PC-3 (cell line): ENCODE measurements around the gene NUP153. TPM values are rescaled to one million over a fixed set of nuclear protein-coding genes. Genes with fewer than 3 reads are reported as not detected.
"Not testable (repeated sequence)": the region's sequence is repeated elsewhere in the genome, so short reads cannot be mapped to it uniquely, and the experiment has no call there.

Experiments used
- ATAC-seq: fragments of 200-7000 bp; cut with Tn5 transposase; 2 replicates; pipeline ENCODE4 v1.9.1; 2020; ENCODE audit warnings: mild to moderate bottlenecking, moderate library complexity
- BruUV-seq: library from RNA; stranded (reverse); fragments of 400-500 nt; replicated peaks from 2 replicates; lab custom pipeline; 2021; lab: Mats Ljungman, UMichigan
- CTCF ChIA-PET: fragments of 300-600 bp; sonication (Branson Sonifier 250); formaldehyde crosslinking; loops from one replicate; lab custom pipeline; 2022; ENCODE audit warnings: antibody characterized with exemption; lab: Charles Lee
- POLR2A ChIA-PET: fragments of 300-600 bp; sonication (Branson Sonifier 250); formaldehyde crosslinking; loops from one replicate; lab custom pipeline; 2022; ENCODE audit warnings: antibody characterized with exemption; ENCODE audit not compliant: unreplicated experiment; lab: Charles Lee
- DNase-seq: peaks from one replicate; pipeline ENCODE4 v3.0.0-alpha.2; 2015
- H2AFZ ChIP-seq: fragments of 300-600 bp; sonication (generic); 2 replicates; pipeline ENCODE4 v1.6.0; 2016; ENCODE audit warnings: antibody characterized with exemption, low read length
- H3F3A ChIP-seq: fragments of 300-600 bp; sonication (generic); one replicate; pipeline ENCODE4 v1.6.0; 2017; ENCODE audit warnings: antibody characterized with exemption, low read length, control low read depth, mild to moderate bottlenecking; ENCODE audit not compliant: unreplicated experiment
- H3K27ac ChIP-seq: fragments of 300-600 bp; sonication (generic); 2 replicates; pipeline ENCODE4 v1.5.1; 2016; ENCODE audit warnings: mild to moderate bottlenecking, low read length
- H3K27me3 ChIP-seq: fragments of 300-600 bp; sonication (generic); 2 replicates; pipeline ENCODE4 v1.6.1; 2016; ENCODE audit warnings: low read length, mixed read lengths
- H3K36me3 ChIP-seq: fragments of 300-600 bp; sonication (generic); 2 replicates; pipeline ENCODE4 v1.6.1; 2016; ENCODE audit warnings: low read depth, mixed run types, low read length, mixed read lengths
- H3K4me1 ChIP-seq: fragments of 300-600 bp; sonication (generic); 2 replicates; pipeline ENCODE4 v1.5.1; 2016; ENCODE audit warnings: low read length; ENCODE audit not compliant: insufficient read depth
- H3K4me2 ChIP-seq: fragments of 300-600 bp; sonication (generic); 2 replicates; pipeline ENCODE4 v1.6.0; 2016; ENCODE audit warnings: low read length
- H3K4me3 ChIP-seq: fragments of 300-600 bp; sonication (generic); 2 replicates; pipeline ENCODE4 v1.5.1; 2016; ENCODE audit warnings: mild to moderate bottlenecking, low read length, mixed read lengths
- H3K79me2 ChIP-seq: fragments of 300-600 bp; sonication (generic); 2 replicates; pipeline ENCODE4 v1.6.1; 2017; ENCODE audit warnings: low read length, mixed read lengths
- H3K9ac ChIP-seq: fragments of 300-600 bp; sonication (generic); 2 replicates; pipeline ENCODE4 v1.6.0; 2016; ENCODE audit warnings: mild to moderate bottlenecking, low read length
- H3K9me2 ChIP-seq: fragments of 300-600 bp; sonication (generic); replicated peaks from 2 replicates; pipeline ENCODE4 v1.6.1; 2016; ENCODE audit warnings: mixed run types, low read length, mixed read lengths
- H3K9me3 ChIP-seq: fragments of 300-600 bp; sonication (generic); 2 replicates; pipeline ENCODE4 v1.6.1; 2016; ENCODE audit warnings: low read length, mixed read lengths
- H4K20me1 ChIP-seq: fragments of 300-600 bp; sonication (generic); 2 replicates; pipeline ENCODE4 v1.6.1; 2016; ENCODE audit warnings: low read length, mixed read lengths
- EZH2 ChIP-seq: fragments of 300-600 bp; sonication (generic); IDR thresholded peaks from one replicate; pipeline ENCODE4 v1.6.1; 2017; ENCODE audit warnings: antibody characterized with exemption, mild to moderate bottlenecking, low read length; ENCODE audit not compliant: unreplicated experiment
- EZH2phosphoT487 ChIP-seq: fragments of 300-600 bp; sonication (generic); IDR thresholded peaks from 2 replicates; pipeline ENCODE4 v1.6.1; 2018; ENCODE audit warnings: mild to moderate bottlenecking, antibody characterized with exemption, low read length, borderline replicate concordance
- intact Hi-C: fragments of 100-400 bp; cut with micrococcal nuclease; formaldehyde crosslinking; loops from 2 replicates; pipeline ENCODE4 v1.9.0; 2023
- total RNA-seq: library from RNA; depleted of rRNA; stranded (reverse); fragments of >200 nt; gene quantifications from 2 replicates; pipeline ENCODE4 v1.2.3, GENCODE V29; 2014
- TF ChIP-seq, protein P1 (sequence below): fragments of 300-600 bp; sonication (generic); conservative IDR thresholded peaks from 2 replicates; pipeline ENCODE4 v1.5.1; 2017; ENCODE audit warnings: antibody characterized with exemption, low read depth, mild to moderate bottlenecking, low read length

Gene NUP153
- total RNA-seq, 1 experiment from 2014 or later: 48.3 TPM

DNA sequence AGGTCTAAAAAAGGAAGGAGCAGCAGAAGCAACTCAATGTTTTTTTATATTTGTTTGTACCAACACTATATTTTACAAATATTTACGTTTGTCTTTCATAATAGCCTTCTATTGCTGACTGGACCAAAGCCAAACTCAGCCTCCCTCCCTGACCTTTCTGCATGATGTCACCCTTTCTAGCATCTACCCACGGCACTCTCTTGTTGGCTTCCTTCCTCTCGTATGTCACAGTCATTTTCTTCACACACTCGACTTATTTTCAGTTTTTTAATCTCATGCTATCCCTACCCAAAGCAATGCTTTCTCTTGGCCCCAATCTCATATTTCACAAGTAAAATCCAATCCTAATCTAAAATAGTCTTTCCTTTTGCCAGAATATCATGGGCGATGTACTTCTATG lies 122.9 kb downstream of the NUP153 start:
- Histone ChIP-seq H3K27ac (no peak overlapping the region), H3K4me1 (0 out of 2 replicates have a peak, but pooled peaks cover 4% of the 10 kb centered on the region), H3F3A (no peaks in the 10 kb centered on the region), H3K4me2 (peak overlapping the region; percentile 35; the same call in 1 of the 2 replicates), H3K79me2 (no peaks in the 10 kb centered on the region), H3K9ac (no peak overlapping the region), H3K36me3 (no peaks in the 10 kb centered on the region), H2AFZ (peak overlapping the region; percentile 58), H3K9me2 (no peaks in the 10 kb centered on the region), H3K27me3 (no peaks in the 10 kb centered on the region), H4K20me1 (no peaks in the 10 kb centered on the region), H3K4me3 (peak overlapping the region; percentile 15; the same call in 1 of the 2 replicates), H3K9me3 (no peaks in the 10 kb centered on the region)
- ChIA-PET POLR2A (no interaction called here), CTCF (interaction anchor here (0.5 to 0.9 kb wide), 8 partner anchors 16 to 591 kb away, joined by 3 to 23 read pairs (median 4); partner anchors contain the start of gene FAM8A1)
- no TSS peak for BruUV-seq
- TF ChIP-seq, protein P1, sequence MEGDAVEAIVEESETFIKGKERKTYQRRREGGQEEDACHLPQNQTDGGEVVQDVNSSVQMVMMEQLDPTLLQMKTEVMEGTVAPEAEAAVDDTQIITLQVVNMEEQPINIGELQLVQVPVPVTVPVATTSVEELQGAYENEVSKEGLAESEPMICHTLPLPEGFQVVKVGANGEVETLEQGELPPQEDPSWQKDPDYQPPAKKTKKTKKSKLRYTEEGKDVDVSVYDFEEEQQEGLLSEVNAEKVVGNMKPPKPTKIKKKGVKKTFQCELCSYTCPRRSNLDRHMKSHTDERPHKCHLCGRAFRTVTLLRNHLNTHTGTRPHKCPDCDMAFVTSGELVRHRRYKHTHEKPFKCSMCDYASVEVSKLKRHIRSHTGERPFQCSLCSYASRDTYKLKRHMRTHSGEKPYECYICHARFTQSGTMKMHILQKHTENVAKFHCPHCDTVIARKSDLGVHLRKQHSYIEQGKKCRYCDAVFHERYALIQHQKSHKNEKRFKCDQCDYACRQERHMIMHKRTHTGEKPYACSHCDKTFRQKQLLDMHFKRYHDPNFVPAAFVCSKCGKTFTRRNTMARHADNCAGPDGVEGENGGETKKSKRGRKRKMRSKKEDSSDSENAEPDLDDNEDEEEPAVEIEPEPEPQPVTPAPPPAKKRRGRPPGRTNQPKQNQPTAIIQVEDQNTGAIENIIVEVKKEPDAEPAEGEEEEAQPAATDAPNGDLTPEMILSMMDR: no peak
- TF ChIP-seq EZH2phosphoT487 (no peak), EZH2 (no peak)
- DNase-seq (no peak), ATAC-seq (no peak)
- intact Hi-C loops: loop anchor here (1.0 to 5.0 kb wide), 4 partner anchors 87 to 428 kb away; partner anchors contain the start of gene RBM24

DNA sequence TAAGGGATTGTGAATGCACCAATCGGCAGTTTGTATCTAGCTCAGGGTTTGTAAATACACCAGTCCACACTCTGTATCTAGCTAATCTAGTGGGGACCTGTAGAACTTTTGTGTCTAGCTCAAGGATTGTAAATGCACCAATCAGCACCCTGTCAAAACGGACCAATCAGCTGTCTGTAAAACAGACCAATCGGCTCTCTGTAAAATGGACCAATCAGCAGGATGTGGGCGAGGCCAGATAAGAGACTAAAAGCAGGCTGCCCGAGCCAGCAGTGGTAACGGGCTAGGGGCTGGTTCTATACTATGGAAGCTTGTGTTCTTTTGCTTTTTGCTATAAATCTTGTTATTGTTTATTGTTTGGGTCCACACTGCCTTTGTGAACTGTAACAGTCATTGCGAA lies 125.4 kb downstream of the NUP153 start:
- H3K27ac ChIP-seq, DNase-seq, POLR2A ChIA-PET, H3K9ac ChIP-seq, H3K4me3 ChIP-seq, H3K9me2 ChIP-seq, H2AFZ ChIP-seq, H3F3A ChIP-seq, H3K4me2 ChIP-seq, H3K79me2 ChIP-seq, CTCF ChIA-PET, H4K20me1 ChIP-seq, H3K36me3 ChIP-seq, H3K27me3 ChIP-seq, H3K4me1 ChIP-seq, H3K9me3 ChIP-seq, ATAC-seq: not testable (repeated sequence)
- TSS peak; percentile 47 for BruUV-seq
- intact Hi-C loops: loop anchor here (5.0 kb wide), 1 partner anchor 84 kb away; no protein-coding TSS in a partner anchor

DNA sequence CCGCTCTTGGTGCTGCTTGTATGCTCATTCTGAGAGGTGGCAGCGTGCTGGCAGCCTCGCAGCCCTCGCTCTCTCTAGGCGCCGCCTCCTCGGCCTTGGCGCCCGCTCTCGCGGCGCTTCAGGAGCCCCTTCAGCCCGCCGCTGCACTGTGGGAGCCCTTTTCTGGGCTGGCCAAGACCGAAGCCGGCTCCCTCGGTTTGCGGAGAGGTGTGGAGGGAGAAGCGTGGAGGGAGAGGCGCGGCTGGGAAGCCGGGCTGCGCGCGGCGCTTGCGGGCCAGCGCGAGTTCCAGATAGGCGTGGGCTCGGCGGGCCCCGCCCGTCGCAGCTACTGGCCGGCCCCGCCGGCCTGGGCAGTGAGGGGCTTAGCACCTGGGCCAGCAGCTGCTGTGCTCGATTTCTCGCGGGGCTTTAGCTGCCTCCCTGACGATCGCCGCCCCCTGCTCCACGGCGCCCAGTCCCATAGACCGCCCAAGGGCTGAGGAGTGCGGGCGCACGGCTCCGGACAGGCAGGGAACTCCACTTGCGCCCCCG lies 126.1 kb downstream of the NUP153 start:
- Histone ChIP-seq H3K9me3 (peaks cover 7% of the 10 kb centered on the region; the same call in 1 of the 2 replicates), H3K4me1 (0 out of 2 replicates have a peak, but pooled peaks cover 4% of the 10 kb centered on the region), H3K27ac (no peak overlapping the region), H3K36me3 (no peaks in the 10 kb centered on the region), H3K79me2 (no peaks in the 10 kb centered on the region), H3K4me3 (peak overlapping the region; percentile 71), H3K9ac (peak overlapping the region; percentile 70), H3F3A (no peaks in the 10 kb centered on the region), H2AFZ (peak overlapping the region; percentile 97), H4K20me1 (no peaks in the 10 kb centered on the region), H3K4me2 (peak overlapping the region; percentile 90), H3K27me3 (no peaks in the 10 kb centered on the region), H3K9me2 (no peaks in the 10 kb centered on the region)
- ATAC-seq (peak; percentile 72), DNase-seq (peak; percentile 42)
- TF ChIP-seq, protein P1: no peak
- no peak for TF ChIP-seq EZH2phosphoT487
- TF ChIP-seq EZH2: no peak
- intact Hi-C loops: loop anchor here (1.0 to 5.0 kb wide), 2 partner anchors 83 to 187 kb away; partner anchors contain the start of gene CAP2
- ChIA-PET CTCF (no interaction called here), POLR2A (no interaction called here)
- BruUV-seq: no TSS peak
